ENCODE results near the gene MVB12A. TPM values are rescaled to one million over a fixed set of nuclear protein-coding genes. Genes with fewer than 3 reads are reported as not detected.

MVB12A gene
- total RNA-seq, 8 experiments from 2014 or later = 23.2 to 52.3 (median 37.9) TPM

- Histone ChIP-seq H3K4me1 (replicated peaks in 1 of 2) (peaks cover 4 to 6% of the 10 kb centered on the region in 2 donors), H3K4me3 (no peak overlapping the region), H3K27ac (no peak overlapping the region)
- WGBS, 10 experiments = 60 to 100% (median 84%) methylated on average over 1 to 4 of the region's 11 CpGs; no CpG with 5 or more reads in 3 of the 10 experiments
- ATAC-seq (replicated peaks in 6 of 8) = no peak
- in situ Hi-C loops (cut with MboI; ENCODE audit: low pct_unique_long_range_greater_than_20kb in 2 of 9, low sequenced_read_pairs in 9 of 9, unreplicated experiment in 9 of 9) = no loop called here
These were observed 36.3 kb downstream of the MVB12A start for GRCh38 chr19:17456127-17456526.

- no peak for ATAC-seq (replicated peaks in 6 of 8)
- Histone ChIP-seq H3K4me1 (replicated peaks in 1 of 2) (peaks cover 4 to 6% of the 10 kb centered on the region in 2 donors), H3K4me3 (no peak overlapping the region), H3K27ac (no peak overlapping the region)
- WGBS, 10 experiments = 20 to 50% (median 33%) methylated on average over 1 to 5 of the region's 6 CpGs; no CpG with 5 or more reads in 3 of the 10 experiments
- in situ Hi-C loops (cut with MboI; ENCODE audit: low pct_unique_long_range_greater_than_20kb in 2 of 9, low sequenced_read_pairs in 9 of 9, unreplicated experiment in 9 of 9) = no loop called here
These were observed 37.8 kb downstream of the MVB12A start for GRCh38 chr19:17457616-17458015.

- H3K4me3 ChIP-seq = no peak overlapping the region
- H3K27ac ChIP-seq = no peak overlapping the region
- H3K4me1 ChIP-seq (replicated peaks in 1 of 2) = peaks cover 4 to 6% of the 10 kb centered on the region in 2 donors
- ATAC-seq (replicated peaks in 6 of 8) = no peak
- in situ Hi-C loops (cut with MboI; ENCODE audit: low pct_unique_long_range_greater_than_20kb in 2 of 9, low sequenced_read_pairs in 9 of 9, unreplicated experiment in 9 of 9) = no loop called here
- WGBS, 10 experiments = 40 to 93% (median 59%) methylated on average over 2 to 3 of the region's 3 CpGs
These were observed 39.1 kb downstream of the MVB12A start for GRCh38 chr19:17458970-17459369.

GRCh38 chr19:17460372-17461230, 40.8 kb downstream of the MVB12A start, which contains the start of gene NXNL1:
Gene NXNL1 (minus strand): TSS chr19:17460926. CDS start chr19:17460869, 57 bp downstream.
- in situ Hi-C loops (cut with MboI; ENCODE audit: low pct_unique_long_range_greater_than_20kb in 2 of 9, low sequenced_read_pairs in 9 of 9, unreplicated experiment in 9 of 9) = loop anchor here in 1 of 9 experiments (10.0 kb wide), 1 partner anchor 56 kb away; the partner anchor contains the start of gene BST2
- 27 to 100% (median 74%) methylated on average over 1 to 13 of the region's 26 CpGs; no CpG with 5 or more reads in 6 of the 10 experiments for WGBS, 10 experiments
- ATAC-seq (replicated peaks in 6 of 8) = no peak

GRCh38 chr19:17466487-17466850, 46.6 kb downstream of the MVB12A start:
- in situ Hi-C loops (cut with MboI; ENCODE audit: low pct_unique_long_range_greater_than_20kb in 2 of 9, low sequenced_read_pairs in 9 of 9, unreplicated experiment in 9 of 9) = loop anchor here in 1 of 9 experiments (10.0 kb wide), 1 partner anchor 62 kb away; the partner anchor contains the start of gene BST2
- peaks cover 9 to 14% of the 10 kb centered on the region in 2 donors for H3K4me1 ChIP-seq (replicated peaks in 1 of 2)
- H3K4me3 ChIP-seq = no peak overlapping the region
- H3K27ac ChIP-seq = no peak overlapping the region
- 0 to 100% (median 24%) methylated on average over 1 to 6 of the region's 6 CpGs; no CpG with 5 or more reads in 1 of the 10 experiments for WGBS, 10 experiments
- no peak for ATAC-seq (replicated peaks in 6 of 8)

More at GRCh38 chr19:17460372-17461230, 40.8 kb downstream of the MVB12A start, which contains the start of gene NXNL1:
- H3K27ac ChIP-seq = no peak within 1 kb of the TSS
- no peaks in the 10 kb centered on the region for H3K4me1 ChIP-seq (replicated peaks in 1 of 2)
- no peak within 1 kb of the TSS for H3K4me3 ChIP-seq

GRCh38 chr19:17467471-17468301, 47.8 kb downstream of the MVB12A start:
- Histone ChIP-seq H3K27ac (no peak overlapping the region), H3K4me3 (no peak overlapping the region), H3K4me1 (replicated peaks in 1 of 2) (peaks cover 11 to 16% of the 10 kb centered on the region in 2 donors)
- 55 to 90% (median 71%) methylated on average over 1 to 11 of the region's 12 CpGs; no CpG with 5 or more reads in 1 of the 10 experiments for WGBS, 10 experiments
- no peak for ATAC-seq (replicated peaks in 6 of 8)
- in situ Hi-C loops (cut with MboI; ENCODE audit: low pct_unique_long_range_greater_than_20kb in 2 of 9, low sequenced_read_pairs in 9 of 9, unreplicated experiment in 9 of 9) = loop anchor here in 1 of 9 experiments (10.0 kb wide), 1 partner anchor 63 kb away; the partner anchor contains the start of gene BST2

GRCh38 chr19:17468302-17469091, 48.6 kb downstream of the MVB12A start:
- 22 to 100% (median 80%) methylated on average over 3 to 8 of the region's 25 CpGs; no CpG with 5 or more reads in 1 of the 10 experiments for WGBS, 10 experiments
- Histone ChIP-seq H3K4me3 (peak overlapping the region in 3 of 5 donors; percentile 73 to 89 (median 83)), H3K27ac (peak overlapping the region in 1 of 2 donors; percentile 80), H3K4me1 (replicated peaks in 1 of 2) (peaks cover 11 to 16% of the 10 kb centered on the region in 2 donors)
- in situ Hi-C loops (cut with MboI; ENCODE audit: low pct_unique_long_range_greater_than_20kb in 2 of 9, low sequenced_read_pairs in 9 of 9, unreplicated experiment in 9 of 9) = loop anchor here in 1 of 9 experiments (10.0 kb wide), 1 partner anchor 64 kb away; the partner anchor contains the start of gene BST2
- ATAC-seq (replicated peaks in 6 of 8) = peak in 1 of 8 experiments; percentile 0

- in situ Hi-C loops (cut with MboI; ENCODE audit: low pct_unique_long_range_greater_than_20kb in 2 of 9, low sequenced_read_pairs in 9 of 9, unreplicated experiment in 9 of 9) = loop anchor here in 1 of 9 experiments (10.0 kb wide), 1 partner anchor 64 kb away; the partner anchor contains the start of gene BST2
- ATAC-seq (replicated peaks in 6 of 8) = peak in 3 of 8 experiments; percentile 0 to 4 (median 3)
- Histone ChIP-seq H3K4me1 (replicated peaks in 1 of 2) (peaks cover 11 to 16% of the 10 kb centered on the region in 2 donors), H3K27ac (peak overlapping the region in 1 of 2 donors; percentile 80), H3K4me3 (peak overlapping the region; percentile 57 to 89 (median 73))
- WGBS, 10 experiments = 0 to 9% (median 5%) methylated on average over 3 to 19 of the region's 19 CpGs; no CpG with 5 or more reads in 5 of the 10 experiments
These were observed 49.2 kb downstream of the MVB12A start for GRCh38 chr19:17469092-17469480.

GRCh38 chr19:17469481-17470067, 49.7 kb downstream of the MVB12A start:
- peak; percentile 47 to 68 (median 55) for ATAC-seq (replicated peaks in 6 of 8)
- in situ Hi-C loops (cut with MboI; ENCODE audit: low pct_unique_long_range_greater_than_20kb in 2 of 9, low sequenced_read_pairs in 9 of 9, unreplicated experiment in 9 of 9) = loop anchor here in 1 of 9 experiments (10.0 kb wide), 1 partner anchor 65 kb away; the partner anchor contains the start of gene BST2
- WGBS, 10 experiments = 0 to 5% (median 0%) methylated on average over 1 to 4 of the region's 31 CpGs; no CpG with 5 or more reads in 5 of the 10 experiments

GRCh38 chr19:17470068-17470841, 50.4 kb downstream of the MVB12A start, which contains the start of gene SLC27A1:
Gene SLC27A1 (plus strand): TSS chr19:17470524. CDS start chr19:17470541, 17 bp downstream.
- ATAC-seq (replicated peaks in 6 of 8) = peak; percentile 82 to 93 (median 91)
- H3K4me3 ChIP-seq = peak within 1 kb of the TSS; percentile 57 to 89 (median 73)

More at GRCh38 chr19:17469481-17470067, 49.7 kb downstream of the MVB12A start:
- Histone ChIP-seq H3K4me1 (replicated peaks in 1 of 2) (peaks cover 11 to 16% of the 10 kb centered on the region in 2 donors), H3K4me3 (peak overlapping the region; percentile 57 to 89 (median 73)), H3K27ac (peak overlapping the region; percentile 72 to 80)

More at GRCh38 chr19:17470068-17470841, 50.4 kb downstream of the MVB12A start, which contains the start of gene SLC27A1:
- WGBS, 10 experiments = 0% methylated on average over 1 to 4 of the region's 67 CpGs; no CpG with 5 or more reads in 7 of the 10 experiments
- Histone ChIP-seq H3K4me1 (replicated peaks in 1 of 2) (peaks cover 11 to 16% of the 10 kb centered on the region in 2 donors), H3K27ac (peak within 1 kb of the TSS; percentile 81 to 90)
- in situ Hi-C loops (cut with MboI; ENCODE audit: low pct_unique_long_range_greater_than_20kb in 2 of 9, low sequenced_read_pairs in 9 of 9, unreplicated experiment in 9 of 9) = no loop called here

Data from motor neuron (in vitro differentiated cells).